ENCODE results near the gene PF4V1.

DNA sequence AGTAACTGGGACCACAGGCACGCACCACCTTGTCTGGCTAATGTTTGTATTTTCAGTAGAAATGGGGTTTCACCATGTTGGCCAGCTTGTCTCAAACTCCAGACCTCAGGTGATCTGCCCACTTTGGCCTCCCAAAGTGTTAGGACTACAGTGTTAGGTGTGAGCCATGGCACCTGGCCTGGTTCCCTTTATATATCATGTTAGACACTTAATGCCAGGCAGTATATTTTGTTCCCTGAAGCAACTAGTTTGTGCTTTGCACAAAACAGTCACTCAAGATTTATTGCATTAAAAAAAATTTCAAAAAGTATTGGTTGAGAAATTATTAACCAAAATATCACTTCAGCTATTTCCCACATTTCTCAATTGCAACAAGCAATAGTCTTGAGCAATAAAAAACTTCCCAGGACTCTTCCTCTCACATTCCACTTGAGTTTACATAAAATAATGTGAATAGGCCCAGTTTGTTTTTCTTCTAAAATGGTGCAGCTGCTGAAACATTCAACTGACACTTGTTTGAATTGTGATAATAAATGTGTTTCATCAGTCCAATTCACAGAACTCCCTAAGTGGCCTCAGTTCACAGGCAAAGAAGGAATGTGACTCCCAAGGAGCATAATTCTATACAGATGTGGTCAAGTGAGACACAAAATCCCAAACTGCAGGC lies 38.8 kb downstream of the PF4V1 start:
- TF ChIP-seq CTCF (IDR thresholded peaks at IDR 0.05) (no peak), POLR2A (IDR thresholded peaks at IDR 0.05) (no peak), POLR2AphosphoS5 (IDR thresholded peaks at IDR 0.05) (no peak)

All from breast epithelium (tissue), 3 donors.